ENCODE measurements around the gene FRMPD4. TPM values are rescaled to one million over a fixed set of nuclear protein-coding genes. Genes with fewer than 3 reads are reported as not detected.

Gene FRMPD4
- total and polyA plus RNA-seq, 2 of the 13 experiments (the other 11 are each of a cell fraction or from before 2014, with no cell fraction given): not detected

- no peak for ATAC-seq
- no peak overlapping the region for H2AFZ ChIP-seq (ENCODE audit: low read length)
- H3K79me2 ChIP-seq (ENCODE audit: insufficient read depth, low read length): no peaks in the 10 kb centered on the region
- FAIRE-seq: no peak
- no peaks in the 10 kb centered on the region for H4K20me1 ChIP-seq (ENCODE audit: insufficient read depth, low read length)
- H3K4me2 ChIP-seq (ENCODE audit: low read depth, low read length): no peak overlapping the region
- in situ Hi-C loops (cut with HindIII; ENCODE audit: extremely low pct_ligation_motif_present, low pct_unique_long_range_greater_than_20kb) (no loop called here), intact Hi-C loops (cut with micrococcal nuclease; ENCODE audit: unreplicated experiment) (no loop called here)
- H3K36me3 ChIP-seq (replicated peaks in 1 of 2; ENCODE audit: control insufficient read depth in 1 of 2, insufficient read depth in 2 of 2, low read length in 2 of 2): no peaks in the 10 kb centered on the region
- H3K9me3 ChIP-seq (ENCODE audit: low read length): no peaks in the 10 kb centered on the region
- H3K4me3 ChIP-seq (replicated peaks in 1 of 3; ENCODE audit: insufficient read depth in 1 of 3, low read depth in 2 of 3, low read length in 3 of 3): no peak overlapping the region
- POLR2A ChIA-PET: no interaction called here
- no peak overlapping the region for H3K27ac ChIP-seq (ENCODE audit: extremely low read length, insufficient read depth, low read length)
- H3K27me3 ChIP-seq (ENCODE audit: control insufficient read depth in 1 of 2, insufficient read depth in 2 of 2, low read length in 2 of 2): no peaks in the 10 kb centered on the region
- WGBS (ENCODE audit: low lambda C conversion rate): 0% methylated on average over 1 of the region's 2 CpGs
- H3K9ac ChIP-seq (ENCODE audit: insufficient read depth, low read depth, low read length): no peak overlapping the region
- no peak for DNase-seq (ENCODE audit: low spot score)
- no peaks in the 10 kb centered on the region for H3K4me1 ChIP-seq (ENCODE audit: insufficient read depth, low read length)
- CTCF ChIA-PET (ENCODE audit: low intra/inter-chr PET ratio, low total read pairs): no interaction called here
- BruUV-seq (replicated peaks): no TSS peak
- TF ChIP-seq ZBTB3 (CRISPR knock-in tag; IDR thresholded peaks at IDR 0.05; ENCODE audit: borderline replicate concordance, low read depth) (no peak), ZNF367 (CRISPR knock-in tag; IDR thresholded peaks at IDR 0.05; ENCODE audit: borderline replicate concordance) (no peak), ZSCAN20 (CRISPR knock-in tag; IDR thresholded peaks at IDR 0.05; ENCODE audit: borderline replicate concordance) (no peak), ATF3 (CRISPR knock-in tag; IDR thresholded peaks at IDR 0.05) (no peak), KDM2A (CRISPR knock-in tag; IDR thresholded peaks at IDR 0.05; ENCODE audit: borderline replicate concordance, low read depth) (no peak), SNAPC2 (CRISPR knock-in tag; IDR thresholded peaks at IDR 0.05) (no peak)
Measured at GRCh38 chrX:12610079-12610478, 471.8 kb downstream of the FRMPD4 start.

- BruUV-seq (replicated peaks): no TSS peak
- POLR2A ChIA-PET: no interaction called here
- in situ Hi-C loops (cut with HindIII; ENCODE audit: extremely low pct_ligation_motif_present, low pct_unique_long_range_greater_than_20kb): no loop called here
Measured at GRCh38 chrX:12611471-12611870, 473.2 kb downstream of the FRMPD4 start.

More at GRCh38 chrX:12611471-12611870, 473.2 kb downstream of the FRMPD4 start:
- ATAC-seq: no peak
- DNase-seq (ENCODE audit: low spot score): no peak
- H3K79me2 ChIP-seq (ENCODE audit: insufficient read depth, low read length): no peaks in the 10 kb centered on the region
- H3K4me3 ChIP-seq (replicated peaks in 1 of 3; ENCODE audit: insufficient read depth in 1 of 3, low read depth in 2 of 3, low read length in 3 of 3): no peak overlapping the region
- no peaks in the 10 kb centered on the region for H3K36me3 ChIP-seq (replicated peaks in 1 of 2; ENCODE audit: control insufficient read depth in 1 of 2, insufficient read depth in 2 of 2, low read length in 2 of 2)
- no peak for FAIRE-seq
- 1% methylated on average over 4 of the region's 4 CpGs for WGBS (ENCODE audit: low lambda C conversion rate)
- TF ChIP-seq TOE1 (CRISPR knock-in tag; IDR thresholded peaks at IDR 0.05) (no peak), WIZ (CRISPR knock-in tag; IDR thresholded peaks at IDR 0.05) (no peak), BRCA1 (CRISPR knock-in tag; IDR thresholded peaks at IDR 0.05) (no peak), TAF1 (CRISPR knock-in tag; IDR thresholded peaks at IDR 0.05) (no peak), ZNF709 (CRISPR knock-in tag; IDR thresholded peaks at IDR 0.05) (no peak), HOXA7 (CRISPR knock-in tag; IDR thresholded peaks at IDR 0.05) (no peak), ZNF180 (CRISPR knock-in tag; IDR thresholded peaks at IDR 0.05; ENCODE audit: borderline replicate concordance, low read depth) (no peak), ZUFSP (CRISPR knock-in tag; IDR thresholded peaks at IDR 0.05; ENCODE audit: borderline replicate concordance) (no peak), ZNF34 (CRISPR knock-in tag; IDR thresholded peaks at IDR 0.05; ENCODE audit: borderline replicate concordance) (no peak)
- no peaks in the 10 kb centered on the region for H3K27me3 ChIP-seq (ENCODE audit: control insufficient read depth in 1 of 2, insufficient read depth in 2 of 2, low read length in 2 of 2)
- CTCF ChIA-PET (ENCODE audit: low intra/inter-chr PET ratio, low total read pairs): no interaction called here
- H3K4me2 ChIP-seq (ENCODE audit: low read depth, low read length): no peak overlapping the region
- H3K9me3 ChIP-seq (ENCODE audit: low read length): no peaks in the 10 kb centered on the region
- no peak overlapping the region for H3K27ac ChIP-seq (ENCODE audit: extremely low read length, insufficient read depth, low read length)
- no peak overlapping the region for H3K9ac ChIP-seq (ENCODE audit: insufficient read depth, low read depth, low read length)
- H3K4me1 ChIP-seq (ENCODE audit: insufficient read depth, low read length): no peaks in the 10 kb centered on the region
- intact Hi-C loops (cut with micrococcal nuclease; ENCODE audit: unreplicated experiment): no loop called here
- no peak overlapping the region for H2AFZ ChIP-seq (ENCODE audit: low read length)
- no peaks in the 10 kb centered on the region for H4K20me1 ChIP-seq (ENCODE audit: insufficient read depth, low read length)

Data from HepG2 (cell line).